Dedifferentiated amniotic fluid mesenchymal stem cell (primary cell): ENCODE measurements around the gene SMAP2.

Experiments
- DNase-seq: peaks from one replicate; pipeline ENCODE4 v3.0.0-alpha.2; 2016; ENCODE audit errors: extremely low spot score

SMAP2 gene

DNA sequence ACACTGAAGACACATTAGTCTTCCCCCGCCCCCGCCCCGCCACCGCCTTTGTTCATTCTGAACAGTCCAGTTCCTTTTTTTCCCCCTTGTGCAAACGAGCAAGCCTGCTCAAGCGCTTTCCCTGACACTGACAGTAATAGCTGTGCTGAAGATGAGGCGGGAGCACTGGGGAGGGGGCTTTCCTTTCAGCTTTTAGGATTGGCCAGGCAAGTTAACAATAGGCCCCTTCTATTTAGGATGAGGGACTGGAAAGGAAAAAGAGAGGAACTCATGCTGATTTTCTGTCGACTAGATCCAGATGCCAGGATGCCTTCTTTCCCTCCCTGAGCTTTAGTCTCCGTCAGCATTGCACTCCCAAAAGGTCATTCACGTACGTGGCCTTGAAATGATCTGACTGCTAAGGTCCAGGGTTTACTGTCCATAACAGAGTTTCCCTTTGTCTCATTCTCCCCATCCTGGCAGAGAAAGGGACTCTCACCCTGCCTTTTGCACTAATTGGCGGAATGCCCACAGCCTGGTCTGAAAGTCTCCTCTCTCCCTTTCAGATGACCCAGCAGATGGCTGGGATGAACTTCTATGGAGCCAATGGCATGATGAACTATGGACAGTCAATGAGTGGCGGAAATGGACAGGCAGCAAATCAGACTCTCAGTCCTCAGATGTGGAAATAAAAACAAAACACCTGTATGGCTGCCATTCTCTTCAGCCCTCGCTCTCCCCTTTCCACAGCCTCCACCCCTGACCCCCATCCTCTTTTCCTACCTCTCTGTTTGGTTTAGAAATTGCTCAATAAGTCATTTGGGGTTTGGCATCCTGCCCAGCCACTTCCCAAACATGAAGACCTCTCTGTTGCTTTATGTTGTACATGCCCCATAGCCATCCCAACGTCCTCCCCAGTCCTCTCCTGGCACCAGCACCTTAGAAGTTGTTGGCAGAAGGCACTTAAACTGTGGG lies 48.2 kb downstream of the SMAP2 start:
- DNase-seq, result no peak

DNA sequence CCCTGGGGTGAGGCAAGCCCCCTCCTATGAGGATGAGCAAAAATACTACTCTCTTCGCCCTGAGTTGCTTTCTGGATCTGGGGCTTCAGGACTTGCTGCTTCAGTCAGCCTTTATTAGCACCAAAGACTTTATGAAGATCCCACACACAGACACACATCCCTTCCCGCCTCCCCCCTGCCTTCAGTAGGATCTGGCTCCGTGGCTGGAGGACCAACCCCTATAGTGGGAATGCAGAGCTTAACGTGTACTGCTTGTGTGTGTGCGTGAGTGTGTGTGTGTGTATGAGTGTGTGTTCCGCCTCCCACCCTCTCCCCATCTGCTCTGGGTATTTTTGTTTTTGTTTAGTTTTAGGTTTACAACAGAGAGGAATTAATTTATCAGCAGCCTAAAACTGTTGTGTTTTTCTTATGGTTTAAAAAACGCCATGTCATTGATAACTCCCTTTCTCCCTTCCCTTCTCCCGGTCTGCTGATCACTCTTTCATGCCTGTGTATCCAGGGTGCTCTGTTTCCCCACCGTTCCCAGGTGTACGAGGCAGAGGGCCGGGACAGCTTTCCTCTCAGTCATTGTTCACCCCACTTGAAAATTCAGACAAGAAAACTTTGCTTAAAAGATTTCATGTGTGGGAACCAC lies 49.2 kb downstream of the SMAP2 start:
- DNase-seq, result no peak

DNA sequence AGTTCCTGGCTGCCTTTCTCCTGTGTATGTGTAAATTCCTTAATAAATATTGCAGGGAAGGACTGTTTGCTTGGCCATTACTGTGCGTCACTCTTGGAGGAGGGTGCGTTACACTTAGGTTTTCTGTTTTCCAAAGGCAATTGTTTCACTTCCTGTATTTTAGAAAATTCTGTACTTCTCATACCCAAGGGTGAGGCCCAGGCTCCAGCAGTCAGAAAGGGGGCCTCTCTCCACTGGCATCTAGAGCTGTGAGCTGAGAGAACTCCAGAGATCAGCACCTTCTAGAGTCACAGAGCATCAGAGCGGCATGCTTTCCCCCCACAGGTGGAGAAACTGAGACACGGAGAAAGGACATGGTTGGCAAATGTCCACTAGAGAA lies 49.7 kb downstream of the SMAP2 start:
- no peak for DNase-seq

DNA sequence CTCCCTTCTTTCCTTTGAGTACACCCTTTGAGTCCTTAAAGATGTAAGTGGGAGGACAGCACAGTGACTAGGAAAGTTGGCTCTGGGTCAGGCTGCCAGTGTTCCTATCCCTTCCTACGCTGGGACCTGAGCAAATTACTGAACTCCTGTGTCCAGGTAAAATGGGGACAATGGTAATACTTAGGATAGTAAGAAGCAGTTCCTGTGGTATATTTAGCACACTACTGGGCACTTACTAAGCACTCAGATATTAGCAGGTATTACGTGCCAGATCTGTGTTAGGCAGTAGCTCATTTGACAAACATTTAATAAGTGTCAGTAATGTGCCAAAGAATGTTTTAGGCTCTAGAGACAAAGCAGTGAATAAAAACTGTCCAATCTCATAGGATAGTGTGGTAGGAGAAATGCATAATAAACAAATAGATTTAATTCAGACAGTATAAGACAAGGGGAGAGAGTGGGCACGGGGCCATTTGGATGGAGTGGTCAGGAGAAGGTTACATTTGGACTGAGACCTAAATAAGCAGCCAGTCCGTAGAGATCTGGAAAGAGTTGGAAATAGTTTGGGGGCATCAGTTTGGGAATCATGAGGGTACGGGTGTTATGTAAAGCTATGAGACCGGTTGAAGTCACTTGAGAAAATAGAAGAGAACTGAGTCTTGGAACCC lies 50.6 kb downstream of the SMAP2 start:
- no peak for DNase-seq

DNA sequence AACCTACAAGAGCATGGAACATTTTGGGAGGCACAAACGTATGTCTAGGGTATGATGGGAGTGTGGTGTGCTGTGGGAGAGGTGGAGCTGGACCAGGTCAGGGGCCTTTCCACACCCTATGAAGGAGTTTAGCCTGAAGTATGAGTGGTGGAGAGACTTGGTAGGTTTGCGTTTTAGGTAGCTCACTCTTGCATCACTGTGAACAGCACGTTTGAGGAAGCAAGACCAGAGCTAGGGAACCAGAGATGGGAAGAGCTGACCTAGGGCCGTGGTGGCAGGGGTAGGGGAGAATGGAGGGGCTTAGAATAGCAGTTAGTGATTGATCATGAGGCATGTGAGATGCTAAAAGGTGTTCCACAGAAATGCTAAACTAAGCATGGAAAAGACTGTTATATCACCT lies 51.7 kb downstream of the SMAP2 start:
- no peak for DNase-seq

DNA sequence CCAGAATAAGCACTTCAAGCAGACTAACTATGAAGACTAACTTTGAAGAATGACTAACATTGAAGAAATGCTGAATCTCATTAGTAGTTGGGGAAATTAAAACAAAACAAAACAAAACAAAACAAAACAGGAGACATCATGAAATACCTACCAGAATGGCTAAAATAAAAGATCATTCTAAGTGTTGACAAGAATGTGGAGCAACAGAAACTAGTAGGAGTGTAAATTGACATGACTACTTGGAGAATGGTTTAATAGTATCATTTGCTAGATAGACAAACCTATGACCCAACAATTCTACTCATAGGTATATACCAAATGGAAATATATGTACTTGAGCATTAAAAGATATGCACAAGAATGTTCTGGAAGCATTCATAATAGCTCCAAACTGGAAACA lies 57.9 kb downstream of the SMAP2 start:
- DNase-seq, result no peak

DNA sequence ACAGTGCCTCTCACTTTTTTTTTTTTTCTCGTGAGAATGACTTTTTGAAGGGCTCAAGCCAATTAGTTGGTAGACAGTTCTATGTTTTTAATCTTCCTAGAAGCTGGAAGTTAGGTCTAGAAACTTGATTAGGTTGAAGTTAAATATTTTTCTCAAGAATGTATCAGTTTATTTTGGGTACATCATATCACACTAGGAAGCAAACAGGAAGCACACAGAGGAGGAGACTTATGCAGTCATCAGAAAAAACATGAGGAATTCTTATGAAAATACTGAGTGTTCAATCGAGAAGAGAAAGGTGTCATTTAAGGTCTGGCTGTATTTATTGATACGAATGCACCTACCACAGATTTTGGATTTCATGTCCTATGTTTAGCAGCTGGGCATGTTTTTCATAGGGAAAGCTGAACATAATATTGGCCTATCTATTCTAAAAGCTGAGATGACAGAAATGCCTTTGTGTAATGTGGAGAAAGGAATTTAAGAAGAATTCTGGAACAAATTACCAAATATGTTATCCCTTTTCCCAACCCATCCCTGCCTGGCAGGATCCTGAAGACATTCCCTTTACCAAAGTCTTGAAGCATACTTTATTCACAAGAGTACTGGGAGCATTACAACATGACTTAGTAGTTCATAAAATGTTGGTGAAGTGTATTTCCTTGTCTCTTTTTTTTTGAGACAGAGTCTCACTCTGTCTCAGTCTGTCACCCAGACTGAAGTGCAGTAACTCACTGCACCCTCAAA lies 59.3 kb downstream of the SMAP2 start:
- DNase-seq, result no peak

DNA sequence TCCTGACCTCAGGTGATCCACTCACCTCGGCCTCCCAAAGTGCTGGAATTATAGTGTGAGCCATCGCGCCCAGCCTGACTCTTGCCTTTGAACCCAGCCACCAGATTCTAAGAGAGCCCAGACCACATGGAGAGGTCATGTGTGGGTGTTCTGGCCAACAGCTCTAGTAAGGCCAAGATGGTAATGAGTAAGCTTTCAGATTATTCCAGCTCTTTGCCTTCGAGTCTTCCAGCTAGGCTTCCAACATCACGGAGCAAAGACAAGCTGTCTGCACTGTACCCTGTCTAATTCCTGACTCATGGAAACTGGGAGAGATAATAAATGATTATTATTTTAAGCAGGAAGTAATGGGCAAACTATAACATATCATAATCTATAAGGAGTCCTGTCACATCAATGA lies 61.9 kb downstream of the SMAP2 start:
- DNase-seq, result no peak

DNA sequence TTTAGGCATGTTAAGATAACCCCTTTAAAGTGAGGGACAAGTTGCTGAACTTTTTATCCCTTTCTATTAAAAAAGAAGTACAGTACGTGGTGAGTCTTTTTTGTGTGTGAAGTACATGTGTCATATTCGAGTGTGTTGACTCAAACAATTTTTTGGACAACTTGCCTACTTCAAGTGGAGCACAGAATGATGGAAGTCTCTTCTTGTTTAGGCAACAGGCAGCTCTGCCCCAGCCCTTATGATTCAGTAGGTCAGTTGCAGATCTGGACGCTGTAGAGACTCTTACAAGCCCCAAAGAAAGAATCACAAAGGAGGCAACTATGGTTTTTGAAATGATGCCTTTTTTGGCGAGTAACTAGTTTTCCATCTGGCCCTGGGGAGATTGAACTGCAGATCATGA lies 62.3 kb downstream of the SMAP2 start:
- no peak for DNase-seq

DNA sequence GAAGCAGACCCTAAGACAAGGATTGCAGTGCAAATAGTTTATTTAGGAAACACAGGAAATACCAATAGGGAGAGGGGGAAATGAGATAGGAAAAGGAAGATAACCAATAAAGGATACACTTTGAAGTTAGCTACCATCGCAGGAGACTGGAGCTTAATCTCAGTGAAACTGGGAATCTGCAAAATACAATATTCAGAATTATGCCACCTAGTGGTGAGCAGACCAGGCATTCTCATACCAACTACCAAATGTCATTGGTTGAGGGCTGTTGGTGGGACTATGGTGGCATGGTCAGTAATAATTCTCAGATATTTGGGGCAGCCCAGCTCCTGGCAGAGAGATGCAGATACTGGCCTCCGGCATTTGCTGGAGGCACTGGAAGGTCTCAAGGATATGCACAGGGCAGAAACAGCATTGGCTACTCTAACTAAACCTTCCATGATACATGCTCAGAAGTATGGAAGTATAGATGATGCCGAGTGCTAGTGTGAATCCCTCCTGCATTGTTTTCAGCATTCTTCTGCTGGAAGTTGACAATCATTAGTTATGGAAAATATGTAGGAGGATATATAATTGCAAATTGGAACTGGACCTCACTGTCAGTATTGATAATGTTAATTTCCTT lies 65.0 kb downstream of the SMAP2 start:
- DNase-seq, result no peak

DNA sequence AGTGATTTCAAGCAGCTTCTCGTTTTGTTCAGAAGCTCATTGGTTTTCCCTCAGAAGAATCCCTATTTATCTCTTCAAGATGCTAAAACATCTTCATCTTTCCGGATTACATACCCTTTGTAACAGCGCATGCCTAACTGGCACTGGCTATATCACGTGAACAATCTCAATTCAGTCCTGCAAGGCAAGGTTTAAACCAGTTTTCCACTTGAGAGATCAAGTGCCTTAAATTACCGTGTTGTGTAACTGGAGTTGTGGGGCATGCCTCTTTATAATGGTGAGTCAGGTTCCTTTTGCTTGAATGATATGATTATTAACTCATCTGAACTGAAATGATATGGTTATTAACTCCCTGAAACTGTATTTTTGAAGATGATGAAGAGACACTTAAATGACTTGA lies 65.7 kb downstream of the SMAP2 start:
- DNase-seq, result no peak

DNA sequence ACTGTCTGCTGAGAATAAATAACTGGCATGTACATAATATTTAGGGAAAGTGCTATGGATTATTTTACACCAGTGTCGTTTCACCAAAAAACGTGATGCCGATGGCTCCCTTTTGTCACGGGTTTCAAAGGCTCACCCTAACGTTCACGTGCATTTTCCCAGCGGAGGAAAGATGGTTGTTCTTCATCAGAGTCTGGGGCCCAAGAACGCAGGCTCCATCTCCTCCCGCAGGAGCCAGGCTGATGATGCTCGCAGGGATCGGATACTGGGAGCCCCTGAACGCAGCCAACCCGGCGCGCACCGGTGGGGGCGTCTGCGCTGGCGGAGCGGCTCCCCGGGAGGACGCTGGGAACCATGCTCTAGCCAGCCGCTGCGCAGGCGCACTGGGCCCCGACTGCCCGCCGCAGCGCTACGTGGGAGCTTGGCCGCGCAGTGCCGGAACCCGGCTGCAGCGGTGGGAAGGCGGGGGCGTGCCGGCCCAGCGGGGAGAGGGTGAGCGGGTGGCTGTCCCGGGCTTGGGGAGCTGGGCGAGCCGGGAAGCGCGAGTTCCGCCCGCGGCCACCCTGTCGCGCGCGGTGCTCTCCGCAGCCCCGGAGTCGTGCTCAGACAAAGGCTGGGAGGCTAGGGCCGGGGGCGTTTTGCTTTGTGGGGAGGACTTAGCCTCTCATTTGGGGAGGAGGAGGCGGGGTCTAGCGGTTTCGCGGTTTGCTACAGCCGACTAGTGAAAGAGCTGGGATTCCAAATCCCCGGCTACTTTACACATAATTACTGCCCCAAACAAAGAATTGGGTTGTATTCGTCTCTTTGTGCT lies 76.4 kb downstream of the SMAP2 start, which contains the start of gene ZFP69B:
Gene ZFP69B, plus strand, starts transcription at position 793 of the 811 bp plus-strand sequence. CDS start 486 bp downstream, outside the sequence.
- peak; percentile 83 for DNase-seq

DNA sequence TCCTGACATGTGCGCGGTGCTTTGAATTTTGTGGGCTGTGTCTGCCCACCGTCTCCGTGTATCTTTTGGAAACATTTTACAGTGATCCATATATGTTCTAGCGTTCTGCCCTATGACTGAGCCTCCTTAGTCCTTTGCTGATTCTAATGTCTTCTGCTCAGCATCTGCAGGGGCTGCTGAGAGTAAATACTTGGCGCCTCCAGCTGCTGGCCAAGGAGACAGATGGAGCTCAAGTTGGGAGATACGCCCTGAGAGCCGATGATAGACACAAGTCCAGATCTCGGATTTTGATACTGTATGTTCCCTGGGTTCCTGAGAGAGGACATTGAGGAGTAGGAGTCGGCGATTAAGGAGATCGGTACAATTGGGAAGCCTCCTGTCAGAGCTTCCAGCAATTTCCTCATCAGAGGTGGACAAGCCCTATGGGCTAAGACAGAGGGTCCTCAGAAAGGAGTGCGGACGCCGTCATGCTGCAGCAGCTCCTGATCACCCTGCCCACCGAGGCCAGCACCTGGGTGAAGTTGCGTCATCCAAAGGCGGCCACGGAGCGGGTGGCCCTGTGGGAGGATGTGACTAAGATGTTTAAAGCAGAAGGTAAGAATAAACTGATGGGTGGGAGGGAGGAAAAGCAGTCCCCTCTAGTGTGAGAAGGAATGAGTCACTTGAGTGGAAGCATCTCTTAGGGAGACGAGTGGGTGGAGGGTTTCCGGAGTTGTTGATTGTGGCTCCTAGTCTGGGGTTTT lies 77.1 kb downstream of the SMAP2 start:
- peak; percentile 16 for DNase-seq

DNA sequence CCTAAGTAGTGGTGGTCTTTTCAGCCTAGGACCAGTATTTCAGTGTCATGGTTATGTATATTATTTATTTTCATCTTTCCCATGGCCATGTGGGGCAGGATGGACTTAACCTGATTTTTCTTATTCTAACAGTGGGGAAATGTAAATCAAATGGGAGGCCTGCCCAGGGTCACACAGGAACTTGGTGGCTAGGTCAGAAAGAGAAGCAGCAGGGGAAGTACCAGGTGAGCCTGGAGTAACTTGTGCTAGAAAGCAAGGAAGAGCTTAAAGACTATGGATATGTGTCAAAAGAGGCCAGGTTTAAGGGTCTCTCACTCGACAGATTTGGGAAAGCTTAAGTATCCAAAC lies 77.7 kb downstream of the SMAP2 start:
- DNase-seq, result no peak

DNA sequence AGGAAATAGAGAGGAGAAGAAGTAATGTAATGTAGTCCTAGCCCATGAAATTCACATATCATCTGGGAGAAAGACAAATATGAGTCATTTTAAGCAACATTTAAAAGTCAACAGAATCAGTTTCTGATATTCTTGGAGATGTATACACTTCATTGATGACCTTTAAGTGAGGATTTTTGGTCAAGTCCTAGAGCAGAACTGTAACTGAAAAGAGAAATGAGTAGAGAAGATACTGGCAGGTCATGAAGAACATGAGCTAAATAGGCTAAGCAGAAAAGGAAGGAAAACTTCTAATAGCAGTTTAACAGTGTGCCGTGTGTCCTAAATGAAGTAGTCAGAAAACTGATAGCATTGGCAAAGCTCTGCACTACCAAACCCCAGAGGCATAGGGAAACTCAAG lies 81.3 kb downstream of the SMAP2 start:
- DNase-seq, result no peak

DNA sequence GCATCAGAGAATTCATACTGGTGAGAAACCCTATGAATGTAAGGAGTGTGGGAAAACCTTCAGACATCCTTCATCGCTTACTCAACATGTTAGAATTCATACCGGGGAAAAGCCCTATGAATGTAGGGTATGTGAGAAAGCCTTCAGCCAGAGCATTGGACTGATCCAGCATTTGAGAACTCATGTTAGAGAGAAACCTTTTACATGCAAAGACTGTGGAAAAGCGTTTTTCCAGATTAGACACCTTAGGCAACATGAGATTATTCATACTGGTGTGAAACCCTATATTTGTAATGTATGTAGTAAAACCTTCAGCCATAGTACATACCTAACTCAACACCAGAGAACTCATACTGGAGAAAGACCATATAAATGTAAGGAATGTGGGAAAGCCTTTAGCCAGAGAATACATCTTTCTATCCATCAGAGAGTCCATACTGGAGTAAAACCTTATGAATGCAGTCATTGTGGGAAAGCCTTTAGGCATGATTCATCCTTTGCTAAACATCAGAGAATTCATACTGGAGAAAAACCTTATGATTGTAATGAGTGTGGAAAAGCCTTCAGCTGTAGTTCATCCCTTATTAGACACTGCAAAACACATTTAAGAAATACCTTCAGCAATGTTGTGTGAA lies 89.5 kb downstream of the SMAP2 start:
- DNase-seq, result no peak

DNA sequence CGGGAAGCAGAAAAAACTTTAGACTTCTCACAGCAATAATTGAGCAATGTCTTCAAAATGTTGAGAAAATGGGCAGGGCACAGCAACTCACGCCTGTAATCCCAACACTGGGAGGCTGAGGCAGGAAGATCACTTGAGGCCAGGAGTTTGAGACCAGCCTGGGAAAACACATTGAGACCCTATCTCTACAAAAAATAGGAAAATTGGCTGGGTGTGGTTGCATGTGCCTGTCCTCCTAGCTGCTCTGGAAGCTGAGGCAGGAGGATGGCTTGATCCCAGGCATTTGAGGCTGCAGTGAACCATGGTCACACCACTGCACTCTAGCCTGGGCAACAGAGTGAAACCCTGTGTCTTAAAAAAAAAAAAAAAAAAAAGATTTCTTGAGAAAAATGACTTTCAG lies 95.8 kb downstream of the SMAP2 start:
- no peak for DNase-seq
